SJSA1 (cell line): ENCODE results near the gene ZNF398. TPM values are rescaled to one million over a fixed set of nuclear protein-coding genes. Genes with fewer than 3 reads are reported as not detected.
"Not testable (repeated sequence)": the region's sequence is repeated elsewhere in the genome, so short reads cannot be mapped to it uniquely, and the experiment has no call there.

ENCODE experiments used
- DNase-seq, 2 experiments: peaks; one replicate each; pipeline ENCODE4 v3.0.0-alpha.2; 2015 to 2020; ENCODE audit warnings: low spot score in 2 of 2, low read depth in 1 of 2
- H3K27ac ChIP-seq: fragments of 250-450 bp; sonication (Bioruptor Pico); 2 replicates; pipeline ENCODE4 v1.5.1; 2020; ENCODE audit warnings: mild to moderate bottlenecking, moderate library complexity
- H3K27me3 ChIP-seq: fragments of 250-450 bp; sonication (Bioruptor Pico); replicated peaks from 2 replicates; pipeline ENCODE4 v1.5.1; 2020; ENCODE audit warnings: mild to moderate bottlenecking, moderate library complexity
- H3K36me3 ChIP-seq: fragments of 250-450 bp; sonication (Bioruptor Pico); 2 replicates; pipeline ENCODE4 v1.5.1; 2020; ENCODE audit warnings: mild to moderate bottlenecking
- H3K4me1 ChIP-seq: fragments of 250-450 bp; sonication (Bioruptor Pico); replicated peaks from 2 replicates; pipeline ENCODE4 v1.6.1; 2021; ENCODE audit warnings: mild to moderate bottlenecking
- H3K4me3 ChIP-seq: fragments of 250-450 bp; sonication (Bioruptor Pico); 2 replicates; pipeline ENCODE4 v1.5.1; 2020; ENCODE audit warnings: mild to moderate bottlenecking
- H3K9me3 ChIP-seq: fragments of 250-450 bp; sonication (Bioruptor Pico); replicated peaks from 2 replicates; pipeline ENCODE4 v1.5.1; 2020; ENCODE audit warnings: mild to moderate bottlenecking
- total RNA-seq: library from RNA; depleted of rRNA; stranded (reverse); fragments of >200 nt; shearing (Covaris generic); gene quantifications from 2 replicates; pipeline ENCODE4 v1.2.3, GENCODE V29; 2014

Gene ZNF398
- total RNA-seq, 1 experiment from 2014 or later, result 12.3 TPM

- H3K36me3 ChIP-seq, result peaks cover 95% of the 10 kb centered on the region
- H3K27ac ChIP-seq, result no peak overlapping the region
- no peaks in the 10 kb centered on the region for H3K9me3 ChIP-seq
- peaks cover 3% of the 10 kb centered on the region; the same call in 1 of the 2 replicates for H3K4me1 ChIP-seq
- no peak for DNase-seq
- no peaks in the 10 kb centered on the region for H3K27me3 ChIP-seq
- no peak overlapping the region for H3K4me3 ChIP-seq
Measured at GRCh38 chr7:149214020-149214720, 66.9 kb downstream of the ZNF398 start.

- no peak overlapping the region for H3K27ac ChIP-seq
- H3K36me3 ChIP-seq, result peaks cover 89% of the 10 kb centered on the region
- H3K4me3 ChIP-seq, result no peak overlapping the region
- H3K9me3 ChIP-seq, result no peaks in the 10 kb centered on the region
- H3K4me1 ChIP-seq, result no peaks in the 10 kb centered on the region
- no peaks in the 10 kb centered on the region for H3K27me3 ChIP-seq
- DNase-seq, result no peak
Measured at GRCh38 chr7:149216402-149216801, 69.1 kb downstream of the ZNF398 start.

- no peak overlapping the region for H3K27ac ChIP-seq
- no peak for DNase-seq
- H3K27me3 ChIP-seq, result no peaks in the 10 kb centered on the region
- peaks cover 83% of the 10 kb centered on the region for H3K36me3 ChIP-seq
- no peaks in the 10 kb centered on the region for H3K4me1 ChIP-seq
- no peak overlapping the region for H3K4me3 ChIP-seq
- no peaks in the 10 kb centered on the region for H3K9me3 ChIP-seq
Measured at GRCh38 chr7:149217570-149217969, 70.3 kb downstream of the ZNF398 start.

GRCh38 chr7:149218469-149219420, 71.5 kb downstream of the ZNF398 start:
- Histone ChIP-seq H3K9me3 (no peaks in the 10 kb centered on the region), H3K27me3 (no peaks in the 10 kb centered on the region), H3K36me3 (peaks cover 81% of the 10 kb centered on the region), H3K27ac (no peak overlapping the region), H3K4me3 (no peak overlapping the region), H3K4me1 (no peaks in the 10 kb centered on the region)
- no peak for DNase-seq

- no peaks in the 10 kb centered on the region for H3K9me3 ChIP-seq
- peaks cover 79% of the 10 kb centered on the region for H3K36me3 ChIP-seq
- no peaks in the 10 kb centered on the region for H3K4me1 ChIP-seq
- H3K27me3 ChIP-seq, result no peaks in the 10 kb centered on the region
- no peak overlapping the region for H3K27ac ChIP-seq
- no peak for DNase-seq
- H3K4me3 ChIP-seq, result no peak overlapping the region
Measured at GRCh38 chr7:149220534-149220933, 73.3 kb downstream of the ZNF398 start.

GRCh38 chr7:149223176-149223575, 75.9 kb downstream of the ZNF398 start:
- no peak overlapping the region for H3K27ac ChIP-seq
- no peak for DNase-seq
- no peak overlapping the region for H3K4me3 ChIP-seq
- H3K4me1 ChIP-seq, result no peaks in the 10 kb centered on the region
- no peaks in the 10 kb centered on the region for H3K27me3 ChIP-seq
- peaks cover 61% of the 10 kb centered on the region for H3K36me3 ChIP-seq
- no peaks in the 10 kb centered on the region for H3K9me3 ChIP-seq

- DNase-seq, result no peak
- Histone ChIP-seq H3K4me1 (no peaks in the 10 kb centered on the region), H3K4me3 (no peak overlapping the region), H3K9me3 (no peaks in the 10 kb centered on the region), H3K27me3 (no peaks in the 10 kb centered on the region), H3K27ac (no peak overlapping the region), H3K36me3 (peaks cover 55% of the 10 kb centered on the region)
Measured at GRCh38 chr7:149223761-149224160, 76.5 kb downstream of the ZNF398 start.

- Histone ChIP-seq H3K27me3 (no peaks in the 10 kb centered on the region), H3K9me3 (no peaks in the 10 kb centered on the region), H3K27ac (no peak overlapping the region), H3K36me3 (peaks cover 53% of the 10 kb centered on the region), H3K4me3 (no peak overlapping the region), H3K4me1 (no peaks in the 10 kb centered on the region)
- DNase-seq, result no peak
Measured at GRCh38 chr7:149224352-149224751, 77.1 kb downstream of the ZNF398 start.

- no peaks in the 10 kb centered on the region for H3K9me3 ChIP-seq
- H3K36me3 ChIP-seq, result peaks cover 47% of the 10 kb centered on the region
- H3K4me3 ChIP-seq, result no peak overlapping the region
- H3K27ac ChIP-seq, result no peak overlapping the region
- no peak for DNase-seq
- H3K27me3 ChIP-seq, result no peaks in the 10 kb centered on the region
- H3K4me1 ChIP-seq, result no peaks in the 10 kb centered on the region
Measured at GRCh38 chr7:149225106-149225505, 77.9 kb downstream of the ZNF398 start.

GRCh38 chr7:149225656-149226055, 78.4 kb downstream of the ZNF398 start:
- Histone ChIP-seq H3K27me3 (no peaks in the 10 kb centered on the region), H3K4me1 (no peaks in the 10 kb centered on the region), H3K27ac (no peak overlapping the region), H3K9me3 (no peaks in the 10 kb centered on the region), H3K4me3 (no peak overlapping the region), H3K36me3 (peaks cover 42% of the 10 kb centered on the region)
- no peak for DNase-seq

- not testable (repeated sequence) for H3K4me3 ChIP-seq, H3K27me3 ChIP-seq, H3K9me3 ChIP-seq, H3K27ac ChIP-seq, DNase-seq, H3K4me1 ChIP-seq
- peaks cover 37% of the 10 kb centered on the region for H3K36me3 ChIP-seq
Measured at GRCh38 chr7:149226366-149226765, 79.1 kb downstream of the ZNF398 start.

- Histone ChIP-seq H3K27ac (no peak overlapping the region), H3K9me3 (no peaks in the 10 kb centered on the region), H3K4me3 (no peak overlapping the region), H3K4me1 (no peaks in the 10 kb centered on the region), H3K27me3 (no peaks in the 10 kb centered on the region), H3K36me3 (peaks cover 34% of the 10 kb centered on the region)
- DNase-seq, result no peak
Measured at GRCh38 chr7:149226840-149227494, 79.7 kb downstream of the ZNF398 start.

GRCh38 chr7:149228831-149229471, 81.7 kb downstream of the ZNF398 start:
- DNase-seq, result no peak
- Histone ChIP-seq H3K9me3 (no peaks in the 10 kb centered on the region), H3K36me3 (peaks cover 21% of the 10 kb centered on the region), H3K27ac (no peak overlapping the region), H3K27me3 (no peaks in the 10 kb centered on the region), H3K4me1 (peaks cover 13% of the 10 kb centered on the region), H3K4me3 (no peak overlapping the region)
